ENCODE measurements around the gene ZNF440. TPM values are rescaled to one million over a fixed set of nuclear protein-coding genes. Genes with fewer than 3 reads are reported as not detected.

Gene ZNF440
- polyA plus RNA-seq, 3 donors from 2014 or later, result 0.34 to 4.5 (median 2.4) TPM

DNA sequence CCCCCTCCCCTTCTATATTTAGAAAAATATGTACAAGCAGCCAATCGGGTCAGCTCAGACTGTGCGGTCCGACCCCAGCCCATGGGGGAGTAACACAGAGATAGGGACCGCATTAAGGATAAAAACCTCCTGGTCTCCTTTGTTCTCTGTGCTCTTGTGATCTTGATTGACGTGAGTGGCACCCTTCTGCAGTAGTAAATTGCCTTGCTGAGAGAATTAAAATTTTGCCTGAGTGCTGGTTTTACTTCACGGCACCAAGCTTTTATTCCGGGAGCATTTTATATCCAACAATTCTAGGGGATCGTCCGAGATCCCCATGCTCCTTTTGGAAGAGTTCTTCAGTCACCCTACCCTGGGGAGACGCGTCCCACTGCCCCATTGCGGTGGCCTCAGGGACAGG, 66.5 kb downstream of the ZNF440 start:
- no peak overlapping the region for H3K4me3 Mint-ChIP-seq
- H3K9me3 Mint-ChIP-seq, result no peaks in the 10 kb centered on the region
- peaks cover 2 to 5% of the 10 kb centered on the region in 2 donors for H3K4me1 Mint-ChIP-seq
- H3K36me3 Mint-ChIP-seq, result no peaks in the 10 kb centered on the region
- H3K27ac Mint-ChIP-seq, result no peak overlapping the region
- no peaks in the 10 kb centered on the region for H3K27me3 Mint-ChIP-seq (ENCODE audit: low read depth in 3 of 3)
- no peak for DNase-seq

- H3K27me3 Mint-ChIP-seq (ENCODE audit: low read depth in 3 of 3), result peaks cover 0 to 1% (median 0%) of the 10 kb centered on the region in 3 donors
- DNase-seq, result peak; percentile 54 to 64 (median 56)
- peaks cover 2 to 5% of the 10 kb centered on the region in 2 donors for H3K4me1 Mint-ChIP-seq
- no peaks in the 10 kb centered on the region for H3K9me3 Mint-ChIP-seq
- no peak overlapping the region for H3K4me3 Mint-ChIP-seq
- H3K36me3 Mint-ChIP-seq, result no peaks in the 10 kb centered on the region
- H3K27ac Mint-ChIP-seq, result no peak overlapping the region
Measured at GRCh38 chr19:11881151-11881800, 67.2 kb downstream of the ZNF440 start.

GRCh38 chr19:11882606-11883005, 68.5 kb downstream of the ZNF440 start:
- peaks cover 7 to 14% of the 10 kb centered on the region in 2 donors for H3K4me1 Mint-ChIP-seq
- no peak overlapping the region for H3K27ac Mint-ChIP-seq
- H3K9me3 Mint-ChIP-seq, result no peaks in the 10 kb centered on the region
- H3K36me3 Mint-ChIP-seq, result no peaks in the 10 kb centered on the region
- DNase-seq, result no peak
- no peak overlapping the region for H3K4me3 Mint-ChIP-seq
- H3K27me3 Mint-ChIP-seq (ENCODE audit: low read depth in 3 of 3), result peaks cover 0 to 5% (median 0%) of the 10 kb centered on the region in 3 donors

Other genes starting within 250 kb of the ZNF440 start
- 10 to 100 TPM; 10.9 to 14.0 (median 13.9) TPM for gene ACP5, start 236.6 kb upstream of the ZNF440 start, polyA plus RNA-seq
- gene ZNF627, start 216.8 kb upstream of the ZNF440 start, polyA plus RNA-seq, result 1 to 10 TPM; 6.1 to 9.6 (median 6.9) TPM
- 1 to 10 TPM; 1.7 to 5.0 (median 2.4) TPM for gene ZNF823, start 75.3 kb upstream of the ZNF440 start, polyA plus RNA-seq
- gene ZNF441, start 47.3 kb upstream of the ZNF440 start, polyA plus RNA-seq, result 1 to 10 TPM in 2 of 3 donors, under 1 TPM in 1; 0.14 to 7.9 (median 5.2) TPM
- 1 to 10 TPM in 1 of 3 donors, not detected in 2; 1.1 TPM for gene ZNF491, start 15.8 kb upstream of the ZNF440 start, polyA plus RNA-seq
- gene ZNF439, start 34.5 kb downstream of the ZNF440 start, polyA plus RNA-seq, result 1 to 10 TPM in 2 of 3 donors, not detected in 1; 2.0 to 2.7 TPM
- 1 to 10 TPM in 2 of 3 donors, not detected in 1; 2.4 to 3.3 TPM for gene ZNF69, start 73.5 kb downstream of the ZNF440 start, polyA plus RNA-seq
- gene ZNF700, start 110.8 kb downstream of the ZNF440 start, polyA plus RNA-seq, result 1 to 10 TPM; 1.3 to 3.0 (median 2.4) TPM
- gene ZNF763, start 150.8 kb downstream of the ZNF440 start, polyA plus RNA-seq, result 1 to 10 TPM in 2 of 3 donors, under 1 TPM in 1; 0.91 to 5.3 (median 2.9) TPM
- gene ZNF433, start 221.4 kb downstream of the ZNF440 start, polyA plus RNA-seq, result 1 to 10 TPM; 4.5 to 6.5 (median 5.4) TPM
- gene ZNF878, start 238.7 kb downstream of the ZNF440 start, polyA plus RNA-seq, result not detected